SU-DHL-6 (cell line): ENCODE data around the gene ZNF516.

Experiments
- H2AFZ ChIP-seq: fragments of 200-600 bp; sonication (generic); 2 replicates; pipeline ENCODE4 v1.6.1; 2014; ENCODE audit warnings: low read depth, mild to moderate bottlenecking, moderate library complexity, mixed read lengths, antibody characterized with exemption, low read length; ENCODE audit not compliant: severe bottlenecking
- H3F3A ChIP-seq: fragments of 200-600 bp; shearing (Covaris generic); 2 replicates; pipeline ENCODE4 v1.6.0; 2016; ENCODE audit warnings: antibody characterized with exemption, mild to moderate bottlenecking; ENCODE audit not compliant: insufficient read depth
- H3K27ac ChIP-seq: fragments of 200-600 bp; sonication (generic); 2 replicates; pipeline ENCODE4 v1.5.1; 2016; ENCODE audit warnings: low read depth, mild to moderate bottlenecking, low read length, moderate library complexity, mixed read lengths
- H3K27me3 ChIP-seq: fragments of 200-600 bp; sonication (generic), shearing (Covaris generic); 2 replicates; pipeline ENCODE4 v1.6.0; 2014; ENCODE audit warnings: mild to moderate bottlenecking, low read length
- H3K36me3 ChIP-seq: fragments of 200-600 bp; sonication (generic); 2 replicates; pipeline ENCODE4 v1.6.1; 2014; ENCODE audit warnings: mild to moderate bottlenecking, low read length, mixed read lengths
- H3K4me2 ChIP-seq: fragments of 300-600, 200-600 bp; shearing (Covaris generic), sonication (generic); 2 replicates; pipeline ENCODE4 v1.6.0; 2014; ENCODE audit warnings: low read length, low read depth, mild to moderate bottlenecking; ENCODE audit not compliant: poor library complexity, severe bottlenecking
- H3K4me3 ChIP-seq: fragments of 200-600 bp; sonication (generic); 2 replicates; pipeline ENCODE4 v1.5.1; 2014; ENCODE audit warnings: antibody characterized with exemption, low read length, mild to moderate bottlenecking, mixed read lengths; ENCODE audit not compliant: insufficient read depth, poor library complexity, severe bottlenecking
- H3K79me2 ChIP-seq: fragments of 200-600 bp; sonication (generic); 2 replicates; pipeline ENCODE4 v1.6.1; 2014; ENCODE audit warnings: mild to moderate bottlenecking, low read length, moderate library complexity; ENCODE audit not compliant: insufficient read depth
- H3K9ac ChIP-seq: fragments of 200-600 bp; sonication (generic); 2 replicates; pipeline ENCODE4 v1.7.0; 2014; ENCODE audit warnings: mild to moderate bottlenecking, low read length
- H3K9me2 ChIP-seq: fragments of 200-600 bp; sonication (generic); replicated peaks from 2 replicates; pipeline ENCODE4 v1.6.1; 2014; ENCODE audit warnings: low read length; ENCODE audit not compliant: insufficient read depth
- H3K9me3 ChIP-seq: fragments of 200-600 bp; sonication (generic); 2 replicates; pipeline ENCODE4 v1.6.1; 2014; ENCODE audit warnings: low read length, mixed read lengths; ENCODE audit not compliant: insufficient read depth
- H4K20me1 ChIP-seq: fragments of 200-600 bp; sonication (generic); 2 replicates; pipeline ENCODE4 v1.6.1; 2014; ENCODE audit warnings: low read depth, mild to moderate bottlenecking, antibody characterized with exemption, low read length, moderate library complexity, mixed read lengths
- EZH2phosphoT487 ChIP-seq: fragments of 200-600 bp; sonication (generic), shearing (Covaris generic); conservative IDR thresholded peaks from 2 replicates; pipeline ENCODE4 v1.6.1; 2018; ENCODE audit warnings: mild to moderate bottlenecking, antibody characterized with exemption, low read length, moderate library complexity, mixed read lengths
- TF ChIP-seq, protein P1 (sequence below): fragments of 200-600 bp; sonication (generic); IDR thresholded peaks from one replicate; pipeline ENCODE4 v1.5.1; 2017; ENCODE audit warnings: antibody characterized with exemption, mild to moderate bottlenecking, low read length, moderate library complexity; ENCODE audit not compliant: insufficient read depth, poor library complexity, severe bottlenecking

ZNF516 gene

DNA sequence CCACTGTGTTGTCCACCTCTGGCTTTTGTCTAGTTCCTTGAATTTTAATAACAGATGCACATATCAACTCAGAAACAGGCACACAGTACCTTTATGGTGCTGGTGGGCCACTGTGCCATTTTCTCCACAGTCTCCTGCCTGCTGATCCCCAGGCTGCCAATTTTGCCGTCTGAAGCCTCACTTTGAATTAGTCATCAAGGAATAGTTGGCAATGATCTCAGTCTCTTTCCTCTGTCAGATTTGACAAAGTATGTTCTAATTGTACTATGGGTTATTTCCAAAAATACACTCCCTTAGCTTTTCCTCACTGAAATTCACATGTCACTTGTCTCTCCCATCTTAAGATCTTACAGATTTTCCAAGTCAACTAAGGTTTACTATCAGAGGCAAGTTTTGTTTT is 140.7 kb downstream of the ZNF516 start:
- Histone ChIP-seq H3K27me3 (no peaks in the 10 kb centered on the region), H3F3A (no peaks in the 10 kb centered on the region), H3K9me2 (no peaks in the 10 kb centered on the region), H3K9ac (no peak overlapping the region), H2AFZ (no peak overlapping the region), H4K20me1 (no peaks in the 10 kb centered on the region), H3K9me3 (no peaks in the 10 kb centered on the region), H3K27ac (no peak overlapping the region), H3K4me3 (no peak overlapping the region), H3K4me2 (no peak overlapping the region), H3K79me2 (no peaks in the 10 kb centered on the region), H3K36me3 (no peaks in the 10 kb centered on the region)
- TF ChIP-seq, protein P1, sequence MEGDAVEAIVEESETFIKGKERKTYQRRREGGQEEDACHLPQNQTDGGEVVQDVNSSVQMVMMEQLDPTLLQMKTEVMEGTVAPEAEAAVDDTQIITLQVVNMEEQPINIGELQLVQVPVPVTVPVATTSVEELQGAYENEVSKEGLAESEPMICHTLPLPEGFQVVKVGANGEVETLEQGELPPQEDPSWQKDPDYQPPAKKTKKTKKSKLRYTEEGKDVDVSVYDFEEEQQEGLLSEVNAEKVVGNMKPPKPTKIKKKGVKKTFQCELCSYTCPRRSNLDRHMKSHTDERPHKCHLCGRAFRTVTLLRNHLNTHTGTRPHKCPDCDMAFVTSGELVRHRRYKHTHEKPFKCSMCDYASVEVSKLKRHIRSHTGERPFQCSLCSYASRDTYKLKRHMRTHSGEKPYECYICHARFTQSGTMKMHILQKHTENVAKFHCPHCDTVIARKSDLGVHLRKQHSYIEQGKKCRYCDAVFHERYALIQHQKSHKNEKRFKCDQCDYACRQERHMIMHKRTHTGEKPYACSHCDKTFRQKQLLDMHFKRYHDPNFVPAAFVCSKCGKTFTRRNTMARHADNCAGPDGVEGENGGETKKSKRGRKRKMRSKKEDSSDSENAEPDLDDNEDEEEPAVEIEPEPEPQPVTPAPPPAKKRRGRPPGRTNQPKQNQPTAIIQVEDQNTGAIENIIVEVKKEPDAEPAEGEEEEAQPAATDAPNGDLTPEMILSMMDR = no peak
- TF ChIP-seq EZH2phosphoT487 = no peak

DNA sequence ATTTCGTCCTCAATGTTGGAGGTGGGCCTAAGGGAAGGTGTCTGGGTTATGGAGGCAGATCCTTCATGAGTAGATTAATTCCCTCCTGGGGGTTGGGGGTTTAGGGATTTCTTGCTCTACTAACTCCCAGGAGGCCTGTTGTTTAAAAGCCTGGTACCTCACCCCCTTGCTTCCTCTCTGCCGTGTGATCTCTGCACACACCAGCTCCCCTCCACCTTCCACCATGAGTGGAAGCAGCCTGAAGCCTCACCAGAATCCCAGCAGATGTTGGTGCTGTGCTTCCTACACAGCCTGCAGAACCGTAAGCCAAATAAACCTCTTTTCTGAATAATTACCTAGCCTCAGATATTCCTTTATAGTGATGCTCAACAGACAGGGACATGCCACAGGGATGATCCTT is 141.5 kb downstream of the ZNF516 start:
- H3K79me2 ChIP-seq = no peaks in the 10 kb centered on the region
- H3K36me3 ChIP-seq = no peaks in the 10 kb centered on the region
- H3K9me3 ChIP-seq = no peaks in the 10 kb centered on the region
- H3F3A ChIP-seq = no peaks in the 10 kb centered on the region
- no peaks in the 10 kb centered on the region for H3K27me3 ChIP-seq
- H2AFZ ChIP-seq = no peak overlapping the region
- no peaks in the 10 kb centered on the region for H3K9me2 ChIP-seq
- no peak overlapping the region for H3K4me2 ChIP-seq
- H3K9ac ChIP-seq = no peak overlapping the region
- H3K4me3 ChIP-seq = no peak overlapping the region
- H4K20me1 ChIP-seq = no peaks in the 10 kb centered on the region
- H3K27ac ChIP-seq = no peak overlapping the region
- TF ChIP-seq, protein P1 = no peak
- no peak for TF ChIP-seq EZH2phosphoT487

DNA sequence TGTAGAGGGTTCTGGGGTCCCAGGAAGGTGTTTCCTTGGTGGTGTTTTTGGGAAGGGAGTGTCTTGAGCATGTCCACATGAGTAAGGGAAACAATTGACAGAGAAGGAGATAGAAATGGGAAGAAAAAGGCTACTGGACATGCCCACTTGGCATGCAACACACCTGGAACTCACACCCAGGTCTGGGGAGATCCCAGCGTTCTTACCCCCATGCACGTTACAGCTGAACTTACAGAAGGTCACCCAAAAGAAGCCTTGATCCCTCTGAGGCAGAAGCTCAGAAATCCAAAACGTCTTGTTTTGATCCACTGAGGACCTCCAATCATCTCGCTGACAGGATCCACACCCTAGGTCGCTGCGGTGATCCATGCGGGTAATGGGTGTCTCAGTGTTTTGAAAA is 142.0 kb downstream of the ZNF516 start:
- H3K27ac ChIP-seq = no peak overlapping the region
- H3K9me3 ChIP-seq = no peaks in the 10 kb centered on the region
- H3K4me2 ChIP-seq = no peak overlapping the region
- no peak overlapping the region for H3K4me3 ChIP-seq
- H3F3A ChIP-seq = no peaks in the 10 kb centered on the region
- H3K79me2 ChIP-seq = no peaks in the 10 kb centered on the region
- no peaks in the 10 kb centered on the region for H4K20me1 ChIP-seq
- H2AFZ ChIP-seq = no peak overlapping the region
- no peaks in the 10 kb centered on the region for H3K9me2 ChIP-seq
- TF ChIP-seq EZH2phosphoT487 = no peak
- TF ChIP-seq, protein P1 = no peak
- no peaks in the 10 kb centered on the region for H3K27me3 ChIP-seq
- no peaks in the 10 kb centered on the region for H3K36me3 ChIP-seq
- no peak overlapping the region for H3K9ac ChIP-seq
